Glomerular visceral epithelial cell (primary cell): Measurements from ENCODE around the gene OR1L1.

Experiments
- DNase-seq: peaks from one replicate; pipeline ENCODE4 v3.0.0-alpha.2; 2016; ENCODE audit errors: extremely low spot score

Gene OR1L1

DNA sequence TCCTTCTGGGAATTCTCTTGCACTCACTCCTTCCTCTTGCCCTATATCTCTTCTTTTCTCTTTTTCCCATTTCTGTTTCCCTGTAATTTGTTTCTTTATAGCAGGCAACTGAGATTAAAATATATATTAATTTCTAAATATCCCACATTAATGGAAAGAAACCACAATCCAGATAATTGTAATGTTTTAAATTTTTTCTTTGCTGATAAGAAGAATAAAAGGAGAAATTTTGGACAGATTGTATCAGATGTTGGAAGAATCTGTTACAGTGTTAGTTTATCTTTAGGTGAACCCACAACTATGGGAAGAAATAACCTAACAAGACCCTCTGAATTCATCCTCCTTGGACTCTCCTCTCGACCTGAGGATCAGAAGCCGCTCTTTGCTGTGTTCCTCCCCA is at the start of gene OR1L1:
Gene OR1L1, plus strand, starts transcription at position 301 of the 400 bp plus-strand sequence. Its CDS starts 0 bp downstream, at position 301.
- DNase-seq = no peak

DNA sequence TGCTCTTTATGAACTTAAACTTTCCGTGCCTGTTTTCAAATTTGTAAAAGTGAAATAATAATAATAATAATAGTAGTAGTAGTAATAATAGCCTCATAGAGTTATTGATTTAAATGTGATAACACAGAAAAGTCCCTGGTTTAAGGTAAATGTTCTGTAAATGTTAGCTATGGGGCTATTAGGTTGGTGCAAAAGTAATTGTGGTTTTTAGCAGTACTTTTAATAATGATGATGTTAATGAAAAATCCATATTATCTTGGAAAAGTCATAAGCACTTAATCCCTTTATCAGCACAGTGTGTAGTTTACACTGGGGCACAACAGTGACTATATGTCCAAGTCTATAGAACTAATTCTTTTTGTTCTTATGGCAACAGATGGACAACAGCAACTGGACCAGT is 47.2 kb upstream of the OR1L1 start, which contains the start of gene OR1Q1:
Gene OR1Q1, plus strand, starts transcription at position 377 of the 400 bp plus-strand sequence. Its CDS starts 0 bp downstream, at position 377.
- no peak for DNase-seq

DNA sequence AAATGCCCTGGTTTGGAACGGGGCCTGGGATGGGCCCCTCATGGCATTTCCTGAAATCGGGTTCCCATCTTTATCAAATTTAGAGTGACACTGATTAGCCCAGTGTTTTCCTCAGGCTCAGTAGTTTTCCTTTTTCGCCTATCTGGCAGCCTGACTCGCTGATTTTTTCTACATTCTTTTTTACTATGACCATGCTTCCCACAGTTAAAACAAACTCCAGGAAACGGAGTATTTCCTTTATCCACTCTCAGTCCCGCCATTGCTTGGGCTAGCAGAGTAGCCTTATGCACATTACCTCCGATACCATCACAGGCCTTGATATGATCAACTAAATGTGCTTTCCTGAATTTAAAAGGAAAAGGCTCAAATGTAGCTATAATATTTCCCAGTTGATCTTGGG is 41.5 kb upstream of the OR1L1 start:
- no peak for DNase-seq

DNA sequence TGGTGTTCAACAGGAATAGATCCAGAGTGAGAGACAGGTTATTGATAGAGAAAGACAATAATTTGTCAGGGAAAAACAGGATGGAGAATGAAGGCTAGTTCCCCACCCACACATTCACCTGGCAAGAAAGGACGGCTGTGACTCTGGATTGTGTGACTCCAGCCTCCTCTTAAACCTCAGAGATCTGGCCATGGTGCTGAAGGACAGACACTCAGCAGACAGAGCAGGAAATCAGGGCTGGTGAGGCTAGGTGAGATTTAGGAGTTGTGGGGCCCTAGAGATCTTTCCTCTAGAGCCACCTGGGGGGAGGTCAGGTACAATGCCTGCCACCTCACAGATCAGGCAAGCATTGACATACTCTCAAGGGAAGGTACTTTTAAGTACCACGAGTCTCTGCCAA is 19.3 kb upstream of the OR1L1 start:
- no peak for DNase-seq

DNA sequence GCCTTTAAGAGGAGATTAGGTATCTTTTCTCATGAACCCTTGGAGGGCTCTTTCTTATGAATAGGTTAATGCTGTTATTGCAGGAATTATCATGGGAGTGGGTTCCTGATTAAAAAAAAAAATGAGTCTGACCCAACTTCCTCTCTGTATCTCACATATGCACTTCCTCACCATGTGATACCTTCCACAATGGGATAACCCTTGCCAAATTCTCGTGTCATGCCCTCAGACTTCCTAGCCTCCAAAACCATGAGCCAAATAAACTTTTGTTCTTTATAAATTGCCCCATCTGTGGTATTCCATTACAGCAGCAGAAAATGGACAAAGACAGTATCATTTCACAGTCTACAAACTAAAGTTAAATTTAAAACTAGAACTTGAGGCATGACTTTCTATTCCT is 5.1 kb upstream of the OR1L1 start:
- no peak for DNase-seq

DNA sequence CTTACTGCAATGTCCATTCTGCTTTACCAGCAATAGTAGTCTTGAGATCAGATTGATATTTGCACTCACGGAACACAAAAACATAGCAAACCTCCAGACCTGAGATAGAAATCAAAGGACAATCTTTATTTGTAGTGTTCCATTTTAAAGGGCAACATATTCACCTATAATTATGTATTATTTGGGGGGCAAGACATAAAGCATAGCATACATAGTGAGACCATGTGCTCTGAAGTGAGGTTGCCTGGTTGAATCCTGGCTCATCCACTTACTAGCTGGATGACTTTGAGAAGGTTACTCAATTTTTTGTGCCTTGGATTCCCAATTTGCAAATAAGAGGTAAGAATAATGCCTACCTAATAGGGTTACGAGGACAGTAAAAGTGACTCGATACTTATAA is 4.0 kb upstream of the OR1L1 start, which contains the start of gene OR1B1:
Gene OR1B1, minus strand, starts transcription at position 101 of the 400 bp plus-strand sequence.
- no peak for DNase-seq

GRCh38 chr9:122672481-122672880 is 11.0 kb downstream of the OR1L1 start:
- no peak for DNase-seq

GRCh38 chr9:122684851-122685250 is 23.3 kb downstream of the OR1L1 start:
- no peak for DNase-seq

DNA sequence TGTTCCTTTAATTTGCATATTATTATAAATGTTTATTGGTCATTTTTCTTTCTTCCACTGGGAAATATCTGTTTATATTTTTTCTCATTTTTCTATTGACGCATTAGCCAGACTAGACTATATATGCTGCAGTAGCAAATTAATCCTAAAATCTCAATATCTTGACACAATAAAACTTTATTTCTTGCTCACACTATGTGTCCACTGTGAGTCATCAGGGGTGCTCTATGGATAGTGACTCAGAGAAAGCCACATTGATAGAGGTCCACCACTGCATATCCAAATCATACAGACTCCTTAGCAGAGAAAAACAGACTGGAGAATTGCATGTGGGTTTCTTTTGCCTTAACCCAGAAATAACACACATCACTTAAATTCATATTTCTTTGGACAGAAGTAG is 34.2 kb downstream of the OR1L1 start:
- no peak for DNase-seq
